ENCODE results near the gene FOXL2.

FOXL2 gene

DNA sequence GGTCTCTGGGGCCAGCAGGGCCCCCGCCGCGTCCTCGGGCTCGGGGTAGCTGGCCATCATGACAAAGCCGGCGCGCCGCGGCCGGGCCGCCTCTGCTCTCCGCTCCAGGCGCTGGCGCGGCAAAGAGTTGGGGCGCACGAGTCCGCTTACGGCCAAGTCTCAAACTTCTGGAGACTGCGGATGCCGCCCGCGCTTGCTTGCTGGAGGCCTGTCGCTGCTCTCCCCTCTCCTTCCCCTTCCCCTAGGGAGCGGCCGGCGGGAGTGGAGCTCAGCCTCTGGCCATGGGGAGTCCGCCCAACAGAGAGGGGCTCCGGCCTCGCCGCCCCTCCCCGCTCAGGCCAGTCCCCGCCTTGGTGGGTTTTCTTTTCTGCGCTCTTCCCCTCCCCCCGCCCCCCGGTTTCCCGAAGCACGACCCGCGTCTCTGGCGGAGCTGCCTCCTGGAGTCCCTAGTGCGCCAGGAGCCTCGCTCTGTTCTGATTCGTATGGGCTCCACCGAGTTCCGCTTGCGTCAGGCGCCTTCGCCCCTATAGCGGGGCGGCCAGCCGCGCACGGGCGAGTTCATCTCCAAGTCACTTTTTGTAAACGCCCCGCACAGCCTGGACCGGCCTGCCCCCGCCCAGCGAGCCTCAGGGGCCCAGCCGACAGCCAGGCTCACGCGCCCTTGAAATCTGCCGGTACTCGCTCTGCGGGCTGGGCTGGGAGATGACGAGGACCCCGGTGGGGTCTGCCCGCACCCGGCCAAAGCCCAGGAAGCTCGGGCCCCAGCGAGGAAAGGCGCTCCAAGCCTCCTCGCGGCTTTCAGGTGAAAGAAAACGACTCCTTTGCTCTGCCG lies at the start of gene FOXL2, which contains the start of gene FOXL2NB:
Gene FOXL2 (minus strand): TSS at position 475 of the 832 bp plus-strand sequence. CDS start 415 bp downstream, at position 60.
Gene FOXL2NB (plus strand): TSS at position 555 of the 832 bp plus-strand sequence. CDS start 148 bp downstream, at position 703.
- intact Hi-C loops (cut with DNase I) = no loop called here
- DNase-seq = peak in 1 of 10 donors; percentile 76

DNA sequence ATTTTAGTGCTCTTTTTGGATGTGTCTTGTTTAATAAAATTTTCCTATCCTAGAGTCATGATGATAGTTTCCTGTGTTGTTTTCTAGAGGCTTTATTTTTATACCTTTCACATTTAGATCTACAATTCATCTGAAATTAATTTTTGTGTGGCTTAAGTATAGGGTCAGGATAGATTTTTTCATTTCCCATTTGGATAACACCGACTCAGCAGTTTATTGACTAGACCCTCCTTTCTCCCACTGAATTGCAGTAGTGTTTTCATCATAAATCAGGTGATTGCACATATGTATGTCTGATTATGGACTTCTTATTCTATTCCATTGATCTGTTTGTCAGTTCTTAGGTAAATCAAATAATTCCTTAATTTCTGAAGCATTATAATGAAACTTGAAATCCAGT lies 48.8 kb upstream of the FOXL2 start:
- intact Hi-C loops (cut with DNase I) = no loop called here
- no peak for DNase-seq

DNA sequence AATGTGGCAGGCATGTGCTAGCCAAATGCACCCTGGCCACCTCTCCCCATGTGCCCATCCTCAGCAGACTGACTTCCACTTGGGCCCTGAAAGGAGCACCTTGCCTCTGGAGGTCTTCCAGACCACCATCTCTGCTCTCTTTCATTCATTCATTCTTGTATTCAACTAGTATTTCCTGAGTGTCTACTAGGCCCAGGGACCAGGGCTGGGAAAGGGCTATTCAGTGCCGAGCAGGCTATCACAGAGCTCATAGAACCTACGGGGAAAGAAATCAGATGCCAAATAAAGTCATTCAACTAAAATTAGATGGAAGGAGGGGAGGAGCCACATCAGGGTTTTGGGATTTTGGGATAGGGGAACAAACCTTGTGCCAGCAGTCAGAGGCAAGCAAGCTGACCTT lies 40.2 kb upstream of the FOXL2 start:
- no peak for DNase-seq
- intact Hi-C loops (cut with DNase I) = no loop called here

DNA sequence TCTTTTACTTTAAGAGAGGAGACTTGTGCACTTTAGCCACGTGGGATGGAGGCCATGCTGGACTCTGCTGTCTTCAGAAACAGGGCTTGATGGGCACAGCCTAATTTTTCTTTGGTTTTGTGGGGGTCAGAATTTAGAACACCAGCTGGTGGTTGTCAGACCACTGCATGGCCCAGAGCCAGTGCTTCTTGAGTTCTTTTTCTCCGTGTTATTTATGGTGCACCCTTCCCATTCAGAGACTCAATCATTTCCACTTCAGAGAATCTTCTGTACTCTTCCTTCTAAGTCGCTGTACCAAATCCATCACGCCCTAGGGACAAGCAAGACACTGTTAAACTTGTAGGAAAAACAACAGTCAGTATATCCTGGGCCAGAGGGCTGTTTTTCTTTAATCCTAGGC lies 39.0 kb upstream of the FOXL2 start:
- DNase-seq = no peak
- intact Hi-C loops (cut with DNase I) = no loop called here

DNA sequence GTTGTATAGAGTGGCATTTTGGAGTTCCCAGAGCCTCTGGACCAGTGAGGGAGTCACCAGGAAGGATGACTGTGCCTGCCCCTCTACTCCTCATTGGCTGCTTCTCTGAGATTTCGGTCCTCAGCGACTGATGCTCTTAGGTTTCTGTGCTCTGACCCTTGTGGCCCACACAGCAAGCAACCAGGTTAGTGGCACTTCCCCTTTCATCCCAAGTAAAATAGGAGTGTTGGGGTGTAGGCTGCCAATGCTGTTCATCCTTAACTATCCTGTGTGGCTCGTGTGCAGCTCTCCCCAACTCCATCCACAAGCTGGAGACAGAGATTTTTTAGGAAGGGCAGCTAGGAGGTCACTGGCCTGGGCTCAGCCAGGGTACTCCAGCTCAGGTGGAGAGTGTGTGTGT lies 37.9 kb upstream of the FOXL2 start:
- intact Hi-C loops (cut with DNase I) = no loop called here
- no peak for DNase-seq

DNA sequence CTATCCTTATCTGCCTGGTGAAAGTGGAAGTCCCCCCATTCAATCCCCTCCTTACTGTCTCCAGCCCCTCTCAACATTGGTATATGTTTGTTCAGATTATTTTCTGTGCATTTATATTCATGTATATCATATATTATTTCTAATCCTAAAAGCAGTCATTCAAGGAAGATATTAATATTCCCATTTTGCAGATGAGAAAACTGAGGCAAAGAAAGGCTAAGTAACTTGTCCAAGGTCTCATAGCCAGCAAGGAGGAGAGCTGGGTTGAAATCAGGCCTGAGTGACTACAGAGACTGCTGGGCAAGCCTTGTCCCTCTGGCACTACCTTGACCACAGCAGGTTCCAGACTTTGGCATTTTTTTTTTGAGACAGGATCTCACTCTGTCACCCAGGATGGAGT lies 29.1 kb upstream of the FOXL2 start:
- no peak for DNase-seq
- intact Hi-C loops (cut with DNase I) = no loop called here

DNA sequence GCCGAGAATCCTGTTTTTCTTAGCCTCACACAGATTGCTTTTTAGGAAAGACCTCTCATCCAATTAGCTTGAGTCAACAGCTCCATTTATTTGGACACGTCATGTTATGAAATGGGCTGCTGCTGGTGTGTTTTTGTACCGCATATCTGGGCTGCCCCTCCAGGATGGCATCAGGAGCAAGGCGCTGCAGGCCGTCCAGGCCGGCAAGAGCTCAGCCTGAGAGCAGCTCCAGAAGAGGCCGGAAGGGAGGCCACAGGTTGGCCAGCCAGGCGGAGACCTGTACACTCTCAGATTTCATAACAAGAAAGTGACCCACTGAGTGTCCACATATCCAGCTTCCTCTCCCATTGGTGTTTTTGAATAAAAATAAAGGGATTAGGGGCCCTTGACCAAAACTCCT lies 28.4 kb upstream of the FOXL2 start:
- intact Hi-C loops (cut with DNase I) = no loop called here
- no peak for DNase-seq

DNA sequence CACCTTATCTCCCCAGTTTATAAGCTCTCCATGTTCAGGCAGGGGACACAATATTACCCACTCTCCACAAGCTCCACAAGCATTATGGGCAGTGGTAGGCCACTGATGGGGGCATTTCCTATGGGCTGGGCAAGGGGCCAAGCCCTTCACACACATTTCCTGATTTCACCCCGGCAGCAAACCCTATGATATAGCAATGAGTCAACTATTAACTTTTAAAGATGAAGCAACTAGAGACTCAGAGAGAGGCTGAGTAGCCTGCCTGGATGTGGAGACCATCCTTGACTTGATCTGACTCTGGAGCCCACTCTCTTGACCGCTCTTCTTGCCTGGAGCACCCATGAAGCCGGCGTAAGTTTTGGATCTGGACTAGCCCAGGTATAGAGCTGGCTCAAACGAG lies 27.5 kb upstream of the FOXL2 start:
- DNase-seq = no peak
- intact Hi-C loops (cut with DNase I) = no loop called here

DNA sequence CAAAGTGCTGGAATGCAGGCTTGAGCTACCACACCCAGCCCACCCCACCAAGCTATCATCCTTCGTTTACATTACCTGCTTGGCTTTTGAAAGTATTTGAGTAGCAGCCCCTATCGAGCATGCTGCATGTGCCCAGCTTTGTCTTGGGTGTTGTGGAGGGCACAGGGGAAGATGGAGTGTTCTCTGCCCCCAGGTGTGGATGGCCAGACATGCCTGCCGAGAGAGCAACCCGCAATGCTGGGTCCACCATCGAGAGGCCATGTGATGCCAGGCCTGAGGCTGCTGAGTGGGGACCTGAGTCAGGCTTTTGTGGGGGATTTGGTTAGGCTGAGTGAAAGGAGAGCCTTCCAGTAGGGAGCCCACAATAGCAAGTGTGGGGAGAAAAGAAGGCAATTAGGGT lies 26.0 kb upstream of the FOXL2 start:
- intact Hi-C loops (cut with DNase I) = no loop called here
- DNase-seq = no peak

DNA sequence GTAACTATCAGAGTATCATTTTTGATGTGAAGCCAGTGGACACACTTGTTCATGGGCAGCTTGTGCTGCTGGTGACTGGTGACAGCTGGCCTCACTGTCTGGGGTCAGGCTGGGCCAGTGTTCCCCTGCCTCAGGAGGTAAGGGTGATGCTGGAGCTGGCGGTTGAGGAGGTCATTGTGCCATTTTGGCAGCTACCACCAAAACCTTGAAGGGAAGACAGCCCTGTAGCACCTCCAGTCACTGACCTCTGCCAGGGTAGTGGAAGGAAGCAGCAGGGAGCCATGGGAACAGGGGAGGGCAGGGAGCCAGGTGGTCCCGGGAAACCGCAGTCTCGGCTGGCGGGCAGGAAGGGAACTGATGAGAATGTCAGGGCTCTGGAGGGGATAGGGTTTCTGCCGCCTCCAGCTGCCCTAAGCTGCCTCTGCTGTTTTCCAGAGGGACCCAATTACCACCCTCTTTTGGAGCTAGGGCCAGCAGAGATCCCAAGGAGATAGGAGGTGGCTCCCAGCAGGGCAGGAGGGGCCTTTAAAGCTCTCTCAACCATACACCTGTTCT lies 24.9 kb upstream of the FOXL2 start:
- intact Hi-C loops (cut with DNase I) = no loop called here
- DNase-seq = no peak

DNA sequence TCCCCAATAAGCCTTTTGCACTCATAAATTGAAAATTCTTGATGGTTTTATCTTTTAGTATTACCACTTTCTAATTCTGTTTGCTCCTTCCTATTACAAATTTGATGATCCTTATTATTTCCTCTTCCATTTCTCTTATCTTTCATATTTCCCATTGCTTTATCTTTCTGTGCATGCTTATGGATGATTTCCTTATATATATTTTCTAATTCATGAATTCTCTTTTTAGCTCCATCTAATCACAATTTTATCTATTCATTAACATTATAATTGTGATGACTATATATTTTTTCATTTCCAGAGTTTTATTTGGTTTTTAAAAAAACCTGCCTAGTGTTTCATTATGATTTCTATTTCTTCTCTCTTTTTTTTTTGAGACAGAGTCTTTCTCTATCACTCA lies 18.0 kb upstream of the FOXL2 start:
- DNase-seq = no peak
- intact Hi-C loops (cut with DNase I) = no loop called here

DNA sequence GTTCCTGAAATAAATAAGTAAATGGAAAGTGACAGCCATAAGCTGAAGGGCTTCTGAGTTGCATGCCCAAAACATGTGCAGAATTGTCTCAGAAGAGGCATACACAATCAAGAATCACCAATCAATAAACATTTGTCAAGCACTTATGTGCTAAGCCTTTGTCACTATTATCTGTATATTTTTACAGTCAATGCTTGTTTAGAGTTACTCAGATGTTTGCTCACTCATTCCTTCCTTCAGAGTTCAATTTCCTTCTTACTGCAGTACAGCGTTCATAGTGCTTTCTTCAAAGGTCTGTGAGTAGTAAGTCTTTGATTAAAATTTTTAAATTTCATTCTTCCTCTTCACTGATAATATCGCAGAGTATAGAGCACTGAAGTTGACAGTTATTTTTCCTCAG lies 17.3 kb upstream of the FOXL2 start:
- intact Hi-C loops (cut with DNase I) = no loop called here
- DNase-seq = no peak

DNA sequence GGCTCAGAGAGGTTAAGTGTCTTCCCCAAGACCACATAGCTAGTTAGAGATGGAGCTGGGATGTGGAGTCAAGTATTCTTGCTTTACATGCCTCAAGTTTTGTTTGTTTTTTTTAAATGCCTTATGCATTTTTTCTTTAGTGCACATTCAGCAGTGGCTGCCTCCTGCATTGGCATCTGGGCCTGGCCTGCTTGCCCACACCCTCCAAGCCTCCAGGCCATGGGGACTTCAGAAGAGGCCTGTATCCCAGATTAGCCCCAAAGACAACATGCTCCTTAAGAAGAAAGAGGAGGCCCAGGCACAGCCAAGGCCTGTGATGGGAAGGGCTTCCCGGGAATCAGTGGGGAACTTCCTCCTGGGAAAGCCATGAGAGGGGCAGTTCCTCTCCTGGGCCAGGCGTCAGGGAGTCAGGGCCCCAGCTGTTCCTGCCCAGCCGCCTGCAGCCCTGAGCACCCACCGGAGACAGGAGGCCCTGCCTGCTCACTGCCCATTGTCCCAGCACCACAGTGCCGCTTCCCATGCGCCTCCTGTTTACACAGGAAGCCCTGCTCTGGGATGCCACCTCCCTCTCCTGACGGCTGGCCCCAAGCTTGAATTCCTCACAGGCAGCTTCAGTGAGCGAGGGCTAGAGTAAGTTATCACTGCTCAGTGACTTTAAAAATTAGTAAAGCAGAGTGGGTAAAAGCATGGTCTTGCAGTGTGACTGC lies 16.1 kb upstream of the FOXL2 start:
- intact Hi-C loops (cut with DNase I) = no loop called here
- no peak for DNase-seq

DNA sequence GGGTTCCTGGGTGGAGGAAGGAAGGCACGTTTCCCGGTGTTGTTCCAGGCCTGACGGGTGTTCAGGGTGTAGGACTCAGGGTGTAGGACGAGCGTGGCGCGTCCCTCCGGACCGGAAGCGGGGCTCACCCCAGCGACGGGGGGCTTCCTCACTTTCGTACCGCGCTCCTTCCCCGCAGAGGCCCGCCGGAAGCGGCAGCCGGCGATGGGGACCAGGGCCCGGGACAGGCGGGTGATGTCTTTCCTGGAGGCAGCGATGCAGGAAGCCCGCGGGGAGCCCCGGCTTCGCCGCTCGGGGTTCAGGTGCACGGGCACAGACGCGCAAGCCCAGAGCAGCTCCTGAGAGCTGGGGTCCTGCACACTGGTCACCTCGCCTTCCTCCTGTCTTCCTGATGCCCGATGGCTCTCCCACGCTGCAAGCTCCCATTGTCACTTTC lies 13.5 kb upstream of the FOXL2 start:
- no peak for DNase-seq
- intact Hi-C loops (cut with DNase I) = no loop called here

DNA sequence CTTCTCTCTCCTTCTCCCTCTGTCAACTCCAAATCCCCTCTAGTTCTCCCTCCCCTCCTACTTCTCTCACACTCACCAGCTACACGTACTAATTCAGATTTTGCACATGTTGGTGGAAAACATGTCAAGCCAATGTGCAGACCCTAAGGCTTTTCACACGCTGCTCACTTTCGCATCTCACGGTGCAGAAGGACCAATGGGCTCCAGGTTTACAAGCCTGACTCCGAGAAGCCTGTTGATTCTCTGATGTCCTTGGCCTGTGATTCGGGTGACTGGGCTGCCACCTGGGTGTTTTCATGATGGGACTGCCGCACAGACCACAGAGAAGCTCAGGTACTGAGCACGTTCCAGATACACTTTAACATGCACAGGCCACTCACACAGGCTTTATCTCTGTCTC lies 3.8 kb upstream of the FOXL2 start:
- no peak for DNase-seq
- intact Hi-C loops (cut with DNase I) = no loop called here

DNA sequence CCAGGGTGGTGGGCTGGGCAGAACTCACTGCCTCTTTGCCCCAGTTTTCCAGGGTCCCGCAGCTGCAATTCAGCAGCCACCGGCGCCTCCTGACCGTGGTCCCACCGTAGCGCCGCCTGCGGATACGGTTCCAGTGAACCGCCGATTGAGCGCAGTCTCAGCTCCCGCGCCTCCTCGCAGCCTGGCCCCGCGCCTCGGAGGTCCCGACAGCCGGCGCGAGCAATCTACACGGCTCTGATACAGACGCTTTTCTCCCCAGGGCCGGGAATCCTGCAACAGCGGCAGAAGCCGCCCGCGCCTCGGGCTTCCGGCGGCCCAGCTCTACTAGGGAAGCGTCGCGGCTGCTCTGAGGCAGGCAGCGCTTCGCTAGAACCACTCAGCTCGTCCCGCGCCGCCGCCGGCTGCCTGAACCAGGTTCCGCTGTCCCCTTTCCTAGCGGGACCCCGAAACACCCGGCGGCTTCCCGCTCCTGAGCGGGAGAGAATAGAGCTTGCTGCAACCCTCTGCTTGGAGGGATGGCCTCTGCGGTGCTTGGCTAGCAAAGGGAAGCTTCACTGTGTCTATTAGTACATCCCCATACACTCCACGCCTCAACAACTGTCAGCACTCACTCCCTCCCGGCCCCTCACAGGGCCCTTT lies 3.2 kb upstream of the FOXL2 start:
- intact Hi-C loops (cut with DNase I) = no loop called here
- peak in 3 of 10 donors; percentile 13 to 39 (median 20) for DNase-seq

DNA sequence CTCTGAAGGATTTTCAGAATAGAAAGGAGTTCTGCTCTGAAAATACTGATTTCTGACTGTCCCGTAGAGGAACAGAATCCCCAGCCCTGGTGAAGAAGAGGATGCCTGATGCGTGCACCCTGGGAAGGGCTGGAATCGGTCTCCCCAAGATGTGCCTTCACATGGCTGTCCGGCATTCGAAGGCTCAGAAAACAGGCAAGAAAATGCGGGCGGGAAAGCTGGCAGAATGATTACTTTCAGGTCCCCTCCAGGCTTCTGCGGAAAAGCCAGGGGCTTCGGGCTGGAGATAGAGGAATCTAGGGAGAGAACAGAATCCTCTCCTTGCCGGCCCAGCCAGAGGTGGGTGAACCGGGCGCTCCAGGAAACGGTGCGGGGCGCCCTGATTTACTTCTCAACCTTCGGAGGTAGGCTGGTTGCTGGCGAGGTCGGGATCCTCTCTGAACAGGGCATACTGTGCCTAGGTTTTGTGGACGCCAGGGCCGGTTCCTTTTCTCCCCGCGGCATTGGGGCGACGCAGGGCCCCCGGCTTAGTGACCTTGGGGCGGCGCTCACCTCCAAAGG lies 2.6 kb upstream of the FOXL2 start:
- intact Hi-C loops (cut with DNase I) = no loop called here
- DNase-seq = no peak

DNA sequence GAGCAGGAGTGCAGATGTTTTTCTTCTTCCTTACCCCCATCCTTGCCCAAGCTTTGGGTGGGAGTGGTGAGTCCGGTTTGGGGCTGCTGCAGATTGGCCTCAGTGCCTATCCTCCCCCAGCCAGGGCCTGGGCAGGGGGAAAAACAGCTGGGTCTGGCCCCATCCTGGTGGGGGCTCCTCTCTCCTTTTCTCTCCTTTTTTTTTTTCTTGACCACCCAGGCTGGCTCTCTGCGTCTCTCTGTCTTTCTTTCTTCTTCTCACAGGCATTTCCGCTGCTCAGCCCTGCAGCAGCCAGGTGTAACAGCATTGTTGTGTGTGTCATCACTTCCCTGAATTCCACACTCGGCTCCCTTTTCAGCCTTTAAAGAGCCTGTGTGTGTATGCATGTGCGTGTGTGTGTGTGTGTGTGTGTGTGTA lies 2.1 kb upstream of the FOXL2 start:
- intact Hi-C loops (cut with DNase I) = no loop called here
- DNase-seq = peak in 1 of 10 donors; percentile 61

DNA sequence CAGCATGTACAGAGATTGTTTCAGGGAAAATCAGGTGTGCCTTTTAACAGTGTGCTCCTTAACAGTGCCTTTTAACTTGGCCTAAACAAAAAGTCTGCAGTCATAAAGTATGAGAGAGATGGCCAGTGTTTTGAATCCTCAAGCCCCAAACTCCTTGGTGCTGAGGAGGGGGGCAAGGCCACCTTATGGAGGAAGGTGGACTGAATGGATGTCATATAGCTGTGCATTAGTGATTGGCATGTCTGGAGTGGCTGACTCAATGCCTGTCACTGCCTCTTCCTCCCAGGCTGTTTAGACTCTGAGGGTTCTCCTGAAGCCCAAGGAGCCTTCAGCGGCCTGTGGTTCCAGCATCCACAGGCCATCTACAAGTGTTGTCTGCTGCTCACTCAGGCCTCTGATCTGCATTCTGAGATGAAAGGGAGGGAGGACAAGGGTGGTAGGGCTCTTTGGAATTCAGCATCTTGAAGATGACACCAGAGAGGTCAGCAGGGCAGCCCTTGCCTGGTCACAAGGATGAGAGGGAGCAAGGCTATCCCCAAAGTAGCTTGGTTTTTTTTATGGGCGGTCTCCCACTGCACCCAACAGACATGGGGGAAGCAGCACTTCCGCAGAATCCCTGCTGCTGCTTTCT lies 1.5 kb upstream of the FOXL2 start:
- no peak for DNase-seq
- intact Hi-C loops (cut with DNase I) = no loop called here

DNA sequence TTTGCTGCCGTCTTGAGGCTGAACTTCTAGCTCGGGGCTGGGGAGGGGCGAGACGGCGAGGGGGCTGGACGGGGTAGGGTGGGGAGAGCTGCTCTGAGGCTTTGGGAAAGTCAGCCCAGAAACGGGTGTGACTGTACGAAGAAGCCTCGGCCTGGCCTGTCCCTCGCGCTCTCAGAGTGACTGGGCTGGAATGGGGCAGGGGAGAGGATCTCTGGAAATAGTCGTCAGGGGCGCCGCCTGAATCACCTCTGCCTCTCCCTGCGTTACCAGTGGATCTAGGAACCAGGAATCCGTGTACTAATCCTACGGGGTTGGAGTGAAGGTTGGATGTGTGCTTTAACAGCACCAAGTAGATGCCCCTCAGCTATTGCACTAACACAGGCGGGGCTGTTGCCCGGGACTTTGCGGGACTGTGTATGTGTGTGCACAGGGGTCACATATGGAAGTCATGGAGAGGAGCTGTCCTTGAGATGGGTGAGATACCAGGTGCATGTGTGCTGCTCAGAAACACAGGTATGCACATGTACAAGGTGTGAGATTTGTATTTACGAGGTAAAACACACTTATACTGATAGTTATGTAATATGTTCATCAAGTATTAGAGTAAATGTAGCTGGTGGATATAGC lies 671 bp upstream of the FOXL2 start:
- DNase-seq = no peak

More for the DNA sequence above, 671 bp upstream of the FOXL2 start:
- intact Hi-C loops (cut with DNase I) = no loop called here
